Activated T-helper 1 cell treated with anti-CD3 and anti-CD28 coated beads, Interleukin-2, amount 50 U/mL, for 16 hours (primary cell): Measurements from ENCODE around the gene RASL12.
"Not testable (repeated sequence)": the region's sequence is repeated elsewhere in the genome, so short reads cannot be mapped to it uniquely, and the experiment has no call there.

ENCODE experiments used
- DNase-seq, 2 donors: peaks; one replicate each; pipeline ENCODE4 v3.0.0-alpha.2; 2020; ENCODE audit warnings: low read depth in 1 of 2, low spot score in 1 of 2

The RASL12 gene

GRCh38 chr15:65067645-65068402 lies at the start of gene RASL12:
RASL12 (minus strand) TSS chr15:65067991; CDS start chr15:65067835, 156 bp downstream.
- no peak for DNase-seq

- no peak for DNase-seq
Measured at GRCh38 chr15:65115542-65115941, 47.8 kb upstream of the RASL12 start.

- DNase-seq, result no peak
Measured at GRCh38 chr15:65115086-65115485, 47.3 kb upstream of the RASL12 start, which contains the start of gene UBAP1L. UBAP1L (minus strand) TSS chr15:65115200; CDS start chr15:65106215, 8,985 bp downstream.

- DNase-seq, result no peak
Measured at GRCh38 chr15:65110676-65111292, 43.0 kb upstream of the RASL12 start.

- no peak for DNase-seq
Measured at GRCh38 chr15:65106011-65106590, 38.3 kb upstream of the RASL12 start.

- DNase-seq, result no peak
Measured at GRCh38 chr15:65105038-65105437, 37.2 kb upstream of the RASL12 start.

GRCh38 chr15:65102912-65103311 lies 35.1 kb upstream of the RASL12 start:
- no peak for DNase-seq

GRCh38 chr15:65101891-65102708 lies 34.3 kb upstream of the RASL12 start:
- no peak for DNase-seq

- peak in 1 of 2 donors; percentile 11 for DNase-seq
Measured at GRCh38 chr15:65101411-65101890, 33.7 kb upstream of the RASL12 start.

GRCh38 chr15:65100442-65100841 lies 32.7 kb upstream of the RASL12 start:
- no peak for DNase-seq

- DNase-seq, result not testable (repeated sequence)
Measured at GRCh38 chr15:65099801-65100200, 32.0 kb upstream of the RASL12 start.

- DNase-seq, result no peak
Measured at GRCh38 chr15:65099336-65099735, 31.5 kb upstream of the RASL12 start.

- no peak for DNase-seq
Measured at GRCh38 chr15:65097651-65098263, 30.0 kb upstream of the RASL12 start.

GRCh38 chr15:65096481-65097385 lies 28.9 kb upstream of the RASL12 start:
- DNase-seq, result no peak

- no peak for DNase-seq
Measured at GRCh38 chr15:65095747-65096104, 27.9 kb upstream of the RASL12 start.

- no peak for DNase-seq
Measured at GRCh38 chr15:65095011-65095746, 27.4 kb upstream of the RASL12 start.

- no peak for DNase-seq
Measured at GRCh38 chr15:65094294-65094995, 26.7 kb upstream of the RASL12 start.

- DNase-seq, result not testable (repeated sequence)
Measured at GRCh38 chr15:65093793-65094170, 26.0 kb upstream of the RASL12 start.
